Adrenal gland (tissue), 5 donors: ENCODE results near the gene DPP6.
"Not testable (repeated sequence)": the region's sequence is repeated elsewhere in the genome, so short reads cannot be mapped to it uniquely, and the experiment has no call there.

ENCODE experiments used
- POLR2A ChIP-seq, 2 donors: fragments of 450-650 bp; IDR thresholded peaks; one replicate each; pipeline ENCODE4 v1.6.1; 2017; ENCODE audit warnings: antibody characterized with exemption in 2 of 2, mild to moderate bottlenecking in 2 of 2, moderate library complexity in 1 of 2
- TF ChIP-seq, protein P1 (sequence below), 6 experiments: fragments of 450-650 bp in 4 of 6; fragments of 200-600 bp in 2 of 6; sonication (generic) in 1 of 6; IDR thresholded peaks; 1 replicate in 5 of 6; 2 replicates in 1 of 6; pipeline versions ENCODE4 v1.5.1 to v1.8.0; 2016 to 2021; ENCODE audit warnings: antibody characterized with exemption in 6 of 6, mild to moderate bottlenecking in 2 of 6, moderate library complexity in 1 of 6
- donor health status: DM: no; HTN: no; CAD: no.

DNA sequence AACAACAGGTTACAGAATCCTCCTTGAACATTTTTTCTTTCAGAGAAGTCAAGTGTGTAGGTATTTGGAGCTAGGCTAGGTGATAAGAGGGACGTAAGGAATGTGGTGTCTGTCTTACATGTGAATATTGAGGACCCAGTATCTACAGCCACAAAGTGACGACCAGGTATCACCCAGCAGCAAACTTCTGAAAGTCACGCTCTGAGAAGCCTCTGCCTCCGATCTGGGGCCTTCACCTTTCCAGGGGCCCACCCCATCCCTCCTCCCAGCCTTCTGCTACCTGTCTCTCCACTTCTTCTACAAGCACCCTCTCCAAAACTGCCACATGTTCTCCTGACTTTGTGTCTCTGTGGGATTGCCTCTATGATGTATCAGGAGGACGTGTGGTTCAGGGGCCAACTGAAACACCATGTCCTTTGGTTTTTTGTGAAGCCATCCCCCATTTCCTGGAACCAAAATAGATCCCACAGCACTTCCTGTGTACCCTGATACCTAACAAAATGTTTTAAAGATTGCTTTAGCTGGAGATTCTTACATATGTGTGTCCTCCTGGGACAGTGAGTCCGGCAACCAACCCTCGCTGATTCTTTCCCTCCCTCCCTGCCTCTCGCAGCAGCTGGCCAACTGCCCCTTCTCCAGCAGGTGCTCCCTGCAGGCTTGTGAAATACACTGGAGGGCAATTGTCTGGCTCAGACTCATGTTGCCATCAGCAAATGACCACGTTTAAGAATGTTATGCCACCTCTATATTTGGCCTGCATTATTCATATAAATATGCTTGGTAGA is 93.9 kb downstream of the DPP6 start:
- TF ChIP-seq, protein P1, sequence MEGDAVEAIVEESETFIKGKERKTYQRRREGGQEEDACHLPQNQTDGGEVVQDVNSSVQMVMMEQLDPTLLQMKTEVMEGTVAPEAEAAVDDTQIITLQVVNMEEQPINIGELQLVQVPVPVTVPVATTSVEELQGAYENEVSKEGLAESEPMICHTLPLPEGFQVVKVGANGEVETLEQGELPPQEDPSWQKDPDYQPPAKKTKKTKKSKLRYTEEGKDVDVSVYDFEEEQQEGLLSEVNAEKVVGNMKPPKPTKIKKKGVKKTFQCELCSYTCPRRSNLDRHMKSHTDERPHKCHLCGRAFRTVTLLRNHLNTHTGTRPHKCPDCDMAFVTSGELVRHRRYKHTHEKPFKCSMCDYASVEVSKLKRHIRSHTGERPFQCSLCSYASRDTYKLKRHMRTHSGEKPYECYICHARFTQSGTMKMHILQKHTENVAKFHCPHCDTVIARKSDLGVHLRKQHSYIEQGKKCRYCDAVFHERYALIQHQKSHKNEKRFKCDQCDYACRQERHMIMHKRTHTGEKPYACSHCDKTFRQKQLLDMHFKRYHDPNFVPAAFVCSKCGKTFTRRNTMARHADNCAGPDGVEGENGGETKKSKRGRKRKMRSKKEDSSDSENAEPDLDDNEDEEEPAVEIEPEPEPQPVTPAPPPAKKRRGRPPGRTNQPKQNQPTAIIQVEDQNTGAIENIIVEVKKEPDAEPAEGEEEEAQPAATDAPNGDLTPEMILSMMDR (IDR thresholded peaks at IDR 0.05): not testable (repeated sequence)
- not testable (repeated sequence) for TF ChIP-seq POLR2A (IDR thresholded peaks at IDR 0.05)
